Measurements from ENCODE around the gene NFASC.

Gene NFASC

GRCh38 chr1:205003358-205004131 is 132.9 kb downstream of the NFASC start:
- no peak overlapping the region for H3K27ac ChIP-seq (ENCODE audit: low read depth, low read length)
- H3K4me3 ChIP-seq (ENCODE audit: low read length) = no peak overlapping the region
- H3K9me2 ChIP-seq (replicated peaks; ENCODE audit: control insufficient read depth, low read length) = no peaks in the 10 kb centered on the region
- no peak for TF ChIP-seq CTCF (IDR thresholded peaks at IDR 0.05; ENCODE audit: low read depth, low read length, poor library complexity, severe bottlenecking)
- TF ChIP-seq EZH2phosphoT487 (IDR thresholded peaks at IDR 0.05; ENCODE audit: borderline replicate concordance, low read length) = no peak
- H3F3A ChIP-seq (ENCODE audit: control insufficient read depth, insufficient read depth) = no peaks in the 10 kb centered on the region
- H3K27me3 ChIP-seq (ENCODE audit: control insufficient read depth, low read length) = peaks cover 30% of the 10 kb centered on the region
- no peaks in the 10 kb centered on the region for H4K20me1 ChIP-seq (ENCODE audit: control insufficient read depth, insufficient read depth, low read depth, low read length)
- H3K79me2 ChIP-seq (ENCODE audit: control insufficient read depth, low read length) = no peaks in the 10 kb centered on the region
- no peaks in the 10 kb centered on the region for H3K4me1 ChIP-seq (ENCODE audit: control insufficient read depth, low read length)
- no peaks in the 10 kb centered on the region for H3K9me3 ChIP-seq (ENCODE audit: control insufficient read depth, insufficient read depth, low read length)
- no peak overlapping the region for H3K4me2 ChIP-seq (ENCODE audit: low read length)
- H3K36me3 ChIP-seq (ENCODE audit: control insufficient read depth, low read length) = no peaks in the 10 kb centered on the region

GRCh38 chr1:205004351-205004750 is 133.7 kb downstream of the NFASC start:
- Histone ChIP-seq H3K27ac (ENCODE audit: low read depth, low read length) (no peak overlapping the region), H3F3A (ENCODE audit: control insufficient read depth, insufficient read depth) (no peaks in the 10 kb centered on the region), H3K4me3 (ENCODE audit: low read length) (no peak overlapping the region), H3K4me2 (ENCODE audit: low read length) (no peak overlapping the region), H3K27me3 (ENCODE audit: control insufficient read depth, low read length) (peaks cover 27% of the 10 kb centered on the region), H3K9me2 (replicated peaks; ENCODE audit: control insufficient read depth, low read length) (no peaks in the 10 kb centered on the region), H3K9me3 (ENCODE audit: control insufficient read depth, insufficient read depth, low read length) (no peaks in the 10 kb centered on the region), H3K4me1 (ENCODE audit: control insufficient read depth, low read length) (no peaks in the 10 kb centered on the region), H3K36me3 (ENCODE audit: control insufficient read depth, low read length) (no peaks in the 10 kb centered on the region), H3K79me2 (ENCODE audit: control insufficient read depth, low read length) (no peaks in the 10 kb centered on the region), H4K20me1 (ENCODE audit: control insufficient read depth, insufficient read depth, low read depth, low read length) (no peaks in the 10 kb centered on the region)
- no peak for TF ChIP-seq EZH2phosphoT487 (IDR thresholded peaks at IDR 0.05; ENCODE audit: borderline replicate concordance, low read length)
- no peak for TF ChIP-seq CTCF (IDR thresholded peaks at IDR 0.05; ENCODE audit: low read depth, low read length, poor library complexity, severe bottlenecking)

- H3K27me3 ChIP-seq (ENCODE audit: control insufficient read depth, low read length) = peaks cover 19% of the 10 kb centered on the region
- H3K9me3 ChIP-seq (ENCODE audit: control insufficient read depth, insufficient read depth, low read length) = no peaks in the 10 kb centered on the region
- no peak overlapping the region for H3K4me3 ChIP-seq (ENCODE audit: low read length)
- TF ChIP-seq CTCF (IDR thresholded peaks at IDR 0.05; ENCODE audit: low read depth, low read length, poor library complexity, severe bottlenecking) = no peak
- TF ChIP-seq EZH2phosphoT487 (IDR thresholded peaks at IDR 0.05; ENCODE audit: borderline replicate concordance, low read length) = no peak
- no peaks in the 10 kb centered on the region for H3K9me2 ChIP-seq (replicated peaks; ENCODE audit: control insufficient read depth, low read length)
- H3K4me1 ChIP-seq (ENCODE audit: control insufficient read depth, low read length) = no peaks in the 10 kb centered on the region
- H3F3A ChIP-seq (ENCODE audit: control insufficient read depth, insufficient read depth) = no peaks in the 10 kb centered on the region
- no peak overlapping the region for H3K4me2 ChIP-seq (ENCODE audit: low read length)
- no peaks in the 10 kb centered on the region for H3K79me2 ChIP-seq (ENCODE audit: control insufficient read depth, low read length)
- H4K20me1 ChIP-seq (ENCODE audit: control insufficient read depth, insufficient read depth, low read depth, low read length) = no peaks in the 10 kb centered on the region
- H3K27ac ChIP-seq (ENCODE audit: low read depth, low read length) = no peak overlapping the region
- H3K36me3 ChIP-seq (ENCODE audit: control insufficient read depth, low read length) = no peaks in the 10 kb centered on the region
Measured at GRCh38 chr1:205008896-205009295, 138.2 kb downstream of the NFASC start.
